Esophagus squamous epithelium (tissue), 5 donors: ENCODE measurements around the gene MAPK12. TPM values are rescaled to one million over a fixed set of nuclear protein-coding genes. Genes with fewer than 3 reads are reported as not detected.

ENCODE experiments used
- DNase-seq: peaks from one replicate; lab custom pipeline; 2025; lab: John Stamatoyannopoulos, UW
- H3K27ac ChIP-seq, 4 donors: fragments of 200-600 bp; sonication (generic); one replicate each; pipeline ENCODE4 v1.5.1; 2016 to 2019; ENCODE audit warnings: mild to moderate bottlenecking in 1 of 4
- H3K27me3 ChIP-seq, 4 donors: fragments of 200-600 bp; sonication (generic); 1 replicate in 3 of 4; 2 replicates in 1 of 4; pipeline versions ENCODE4 v1.5.1 to v1.6.0; 2017 to 2021; ENCODE audit warnings: antibody characterized with exemption in 1 of 4
- H3K36me3 ChIP-seq, 3 donors: fragments of 200-600 bp; sonication (generic); one replicate each; pipeline ENCODE4 v1.5.1; 2016 to 2019
- H3K4me1 ChIP-seq, 3 donors: fragments of 200-600 bp; sonication (generic); one replicate each; pipeline ENCODE4 v1.5.1; 2017 to 2019
- H3K4me3 ChIP-seq, 4 donors: fragments of 200-600 bp; sonication (generic); 1 replicate in 3 of 4; 2 replicates in 1 of 4; pipeline ENCODE4 v1.5.1; 2016 to 2019; ENCODE audit warnings: mild to moderate bottlenecking in 2 of 4, moderate library complexity in 1 of 4
- H3K9me3 ChIP-seq, 3 donors: fragments of 200-600 bp; sonication (generic); one replicate each; pipeline ENCODE4 v1.5.1; 2016 to 2019
- CTCF ChIP-seq, 6 experiments: fragments of 450-650 bp in 4 of 6; fragments of 200-600 bp in 2 of 6; sonication (generic) in 2 of 6; IDR thresholded peaks; one replicate each; pipeline ENCODE4 v1.5.1; 2016 to 2019; ENCODE audit warnings: antibody characterized with exemption in 6 of 6, mild to moderate bottlenecking in 4 of 6, moderate library complexity in 4 of 6
- POLR2A ChIP-seq, 4 donors: fragments of 450-650 bp; IDR thresholded peaks; one replicate each; pipeline ENCODE4 v1.6.1; 2017; ENCODE audit warnings: antibody characterized with exemption in 4 of 4, mild to moderate bottlenecking in 4 of 4, moderate library complexity in 3 of 4
- WGBS, 2 donors: methylation state at CpG; one replicate each; pipeline ENCODE4 v1.1.5; 2018; 5-methylcytosine and 5-hydroxymethylcytosine counted together
- intact Hi-C: fragments of 100-400 bp; cut with DNase I; formaldehyde crosslinking; loops from one replicate; pipeline ENCODE4 v1.15.0; 2022
- total RNA-seq, 4 donors: library from RNA; depleted of rRNA; stranded (reverse); fragments of >200 nt; gene quantifications; one replicate each; pipeline ENCODE4 v1.1.0, GENCODE V29; 2016
- donor health status: DM: yes; HTN: yes; CAD: no.

The MAPK12 gene
- total RNA-seq: 1 to 10 TPM in 3 of 4 donors, under 1 TPM in 1; 0.19 to 6.9 (median 2.3) TPM

- no peaks in the 10 kb centered on the region for H3K9me3 ChIP-seq
- peaks cover 0 to 67% (median 0%) of the 10 kb centered on the region in 4 donors for H3K27me3 ChIP-seq
- no peak for TF ChIP-seq CTCF (IDR thresholded peaks at IDR 0.05)
- no peak for TF ChIP-seq POLR2A (IDR thresholded peaks at IDR 0.05)
- H3K4me3 ChIP-seq: peak within 1 kb of the TSS; percentile 31 to 77 (median 51)
- peaks cover 17 to 35% (median 20%) of the 10 kb centered on the region in 3 donors for H3K4me1 ChIP-seq
- peak within 1 kb of the TSS; percentile 39 to 81 (median 65) for H3K27ac ChIP-seq
- no peak for DNase-seq
- no peaks in the 10 kb centered on the region for H3K36me3 ChIP-seq
- intact Hi-C loops: no loop called here
- 17% methylated on average over 2 of the region's 61 CpGs; no CpG with 5 or more reads in 1 of the 2 donors for WGBS, 2 donors
Observed at GRCh38 chr22:50261615-50262459, at the start of gene MAPK12. MAPK12 (minus strand) TSS chr22:50261683; CDS start chr22:50261509, 174 bp downstream.

GRCh38 chr22:50310949-50311444 is 49.5 kb upstream of the MAPK12 start:
- H3K27ac ChIP-seq: no peak overlapping the region
- TF ChIP-seq POLR2A (IDR thresholded peaks at IDR 0.05) (no peak), CTCF (IDR thresholded peaks at IDR 0.05) (no peak)
- no peaks in the 10 kb centered on the region for H3K9me3 ChIP-seq
- H3K4me3 ChIP-seq: no peak overlapping the region
- 80 to 100% methylated on average over 1 to 5 of the region's 16 CpGs for WGBS, 2 donors
- intact Hi-C loops: no loop called here
- no peaks in the 10 kb centered on the region for H3K36me3 ChIP-seq
- DNase-seq: no peak
- H3K27me3 ChIP-seq: no peaks in the 10 kb centered on the region
- peaks cover 7 to 51% (median 22%) of the 10 kb centered on the region in 3 donors for H3K4me1 ChIP-seq

GRCh38 chr22:50310031-50310722 is 48.7 kb upstream of the MAPK12 start:
- intact Hi-C loops: no loop called here
- Histone ChIP-seq H3K4me1 (peaks cover 16 to 58% (median 28%) of the 10 kb centered on the region in 3 donors), H3K9me3 (no peaks in the 10 kb centered on the region), H3K4me3 (no peak overlapping the region), H3K36me3 (no peaks in the 10 kb centered on the region), H3K27ac (peak overlapping the region in 2 of 4 donors; percentile 86 to 90), H3K27me3 (no peaks in the 10 kb centered on the region)
- DNase-seq: no peak
- TF ChIP-seq CTCF (IDR thresholded peaks at IDR 0.05) (no peak), POLR2A (IDR thresholded peaks at IDR 0.05) (no peak)
- 89 to 90% methylated on average over 16 of the region's 21 CpGs for WGBS, 2 donors

- TF ChIP-seq POLR2A (IDR thresholded peaks at IDR 0.05) (no peak), CTCF (IDR thresholded peaks at IDR 0.05) (no peak)
- Histone ChIP-seq H3K27ac (peak overlapping the region; percentile 81 to 94 (median 88)), H3K9me3 (no peaks in the 10 kb centered on the region), H3K27me3 (no peaks in the 10 kb centered on the region), H3K4me3 (no peak overlapping the region), H3K36me3 (no peaks in the 10 kb centered on the region), H3K4me1 (peaks cover 21 to 58% (median 34%) of the 10 kb centered on the region in 3 donors)
- DNase-seq: no peak
- WGBS, 2 donors: 83% methylated on average over 7 of the region's 7 CpGs; no CpG with 5 or more reads in 1 of the 2 donors
- intact Hi-C loops: no loop called here
Observed at GRCh38 chr22:50309601-50309991, 48.1 kb upstream of the MAPK12 start.
